AG04449 (cell line): ENCODE results near the gene SAC3D1.

Experiments
- CTCF ChIA-PET: fragments of 350-600 bp; formaldehyde crosslinking; extraction: SDS; loops from one replicate; lab custom pipeline; 2021; ENCODE audit warnings: antibody characterized with exemption; lab: Yijun Ruan, JAX
- POLR2A ChIA-PET: fragments of 400-600, 350-600 bp; formaldehyde crosslinking; extraction: SDS; loops from one replicate; lab custom pipeline; 2020; ENCODE audit warnings: antibody characterized with exemption, inconsistent platforms; lab: Yijun Ruan, JAX
- DNase-seq: peaks from one replicate; pipeline ENCODE4 v3.0.0-alpha.2; 2010; ENCODE audit warnings: low read depth, low spot score
- H3K4me3 ChIP-seq: 2 replicates; pipeline ENCODE4 v1.5.1; 2011; ENCODE audit warnings: low read depth, mild to moderate bottlenecking, control low read depth, low read length
- CTCF ChIP-seq: IDR thresholded peaks from one replicate; pipeline ENCODE4 v1.5.1; 2011; ENCODE audit warnings: mild to moderate bottlenecking, moderate library complexity, low read length, control low read depth, inconsistent platforms; ENCODE audit not compliant: insufficient read depth; ENCODE audit errors: missing control alignments

SAC3D1 gene

DNA sequence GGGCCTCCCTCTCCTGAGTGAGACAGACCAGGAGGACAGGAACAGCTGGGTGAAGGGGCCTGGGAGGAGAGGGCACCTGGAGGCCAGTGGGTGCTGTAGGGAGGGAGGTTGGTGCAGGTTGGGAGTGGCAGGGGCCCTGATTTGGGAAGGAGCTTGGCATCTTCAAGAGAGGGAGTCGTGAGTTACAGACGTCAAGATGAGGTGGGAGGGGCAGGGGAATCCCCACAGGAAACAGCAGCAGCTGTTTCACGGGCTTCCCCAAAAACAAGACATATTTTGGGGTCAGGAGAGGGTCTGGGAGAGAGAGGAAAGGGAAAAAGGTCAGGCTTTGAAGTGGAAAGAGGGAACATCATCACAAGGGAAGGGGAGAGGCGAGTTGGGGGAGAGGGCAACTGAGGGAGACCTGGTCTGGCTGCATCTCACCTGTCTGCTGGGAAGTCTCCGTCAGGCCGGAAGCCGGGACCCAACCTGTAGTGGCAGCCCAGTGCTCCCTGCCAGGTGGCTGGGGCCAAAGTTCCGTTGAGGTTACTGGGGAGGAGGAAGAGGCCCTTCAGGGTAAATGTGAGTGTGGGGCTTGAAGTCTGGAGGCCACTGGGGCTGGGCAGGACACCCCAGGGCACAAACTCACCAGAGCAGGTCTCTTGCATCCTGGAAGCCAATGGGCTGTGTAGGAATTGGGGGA lies 13.0 kb downstream of the SAC3D1 start:
- no peak overlapping the region for H3K4me3 ChIP-seq
- DNase-seq = no peak
- ChIA-PET CTCF (no interaction called here), POLR2A (interaction anchor here (0.9 kb wide), 1 partner anchor 31 kb away, joined by 3 read pairs; no protein-coding TSS in a partner anchor)
- TF ChIP-seq CTCF = no peak

GRCh38 chr11:65055538-65055937 lies 14.5 kb downstream of the SAC3D1 start:
- no peak for TF ChIP-seq CTCF
- H3K4me3 ChIP-seq = no peak overlapping the region
- DNase-seq = no peak
- CTCF ChIA-PET = interaction anchor here (1.1 kb wide), 1 partner anchor 23 kb away, joined by 5 read pairs; no protein-coding TSS in a partner anchor
- POLR2A ChIA-PET = no interaction called here

DNA sequence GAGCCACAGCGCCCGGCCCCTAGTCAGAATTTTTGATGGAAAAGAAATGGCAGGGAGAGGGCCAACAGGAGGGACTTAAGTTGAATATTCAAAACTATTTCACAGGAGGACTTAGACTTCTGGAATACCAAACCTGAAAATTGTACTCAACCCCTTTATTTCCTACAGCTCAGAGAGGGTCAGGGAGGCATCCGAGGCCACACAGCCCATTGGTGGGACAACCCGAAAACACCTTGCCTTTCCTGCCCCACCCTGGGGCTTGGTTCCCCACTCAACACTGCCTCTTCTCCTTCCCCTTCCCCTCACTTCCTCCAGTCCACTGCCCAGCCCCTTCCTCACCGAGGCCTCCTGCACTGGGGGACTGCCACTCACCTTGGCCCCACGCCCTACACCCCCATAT lies 16.0 kb downstream of the SAC3D1 start:
- DNase-seq = no peak
- TF ChIP-seq CTCF = no peak
- H3K4me3 ChIP-seq = no peak overlapping the region
- CTCF ChIA-PET = interaction anchor here (1.5 kb wide), 2 partner anchors 8 to 43 kb away, joined by 4 to 5 read pairs; partner anchors contain the start of gene ARL2
- POLR2A ChIA-PET = no interaction called here

DNA sequence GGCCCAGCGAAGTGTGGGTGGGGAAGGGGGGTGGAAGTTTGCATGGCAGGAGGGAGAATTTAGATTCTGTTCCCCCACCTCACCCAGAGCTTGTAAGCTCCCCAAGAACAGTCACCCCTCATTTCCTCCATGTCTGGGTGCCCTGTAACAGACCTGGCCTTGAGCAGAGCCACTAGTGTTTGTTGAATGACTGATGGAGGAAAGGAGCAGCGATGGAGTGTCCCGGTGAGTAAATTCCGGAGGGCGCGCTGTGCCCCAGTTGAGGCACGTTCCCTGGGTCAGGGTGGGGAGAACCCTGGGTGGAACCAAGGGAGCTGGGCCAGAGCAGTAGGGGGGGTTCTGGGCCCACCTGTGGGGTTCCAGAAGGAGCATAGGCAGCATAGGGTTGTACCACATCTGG lies 16.5 kb downstream of the SAC3D1 start:
- ChIA-PET CTCF (interaction anchor here (1.5 kb wide), 2 partner anchors 9 to 43 kb away, joined by 4 to 5 read pairs; partner anchors contain the start of gene ARL2), POLR2A (no interaction called here)
- no peak for DNase-seq
- no peak overlapping the region for H3K4me3 ChIP-seq
- no peak for TF ChIP-seq CTCF

- ChIA-PET CTCF (interaction anchor here (0.8 to 1.5 kb wide), 2 partner anchors 9 to 16 kb away, joined by 3 to 4 read pairs; no protein-coding TSS in a partner anchor), POLR2A (no interaction called here)
- TF ChIP-seq CTCF = no peak
- DNase-seq = no peak
- H3K4me3 ChIP-seq = no peak overlapping the region
Measured at GRCh38 chr11:65058012-65058411, 17.0 kb downstream of the SAC3D1 start.

- H3K4me3 ChIP-seq = no peak within 1 kb of the TSS
- TF ChIP-seq CTCF = no peak
- no peak for DNase-seq
- POLR2A ChIA-PET = interaction anchor here (0.6 kb wide), 1 partner anchor 37 kb away, joined by 3 read pairs; no protein-coding TSS in a partner anchor
- CTCF ChIA-PET = interaction anchor here (0.8 to 1.5 kb wide), 4 partner anchors 10 to 30 kb away, joined by 3 to 4 read pairs (median 4); no protein-coding TSS in a partner anchor
Measured at GRCh38 chr11:65058419-65059054, 17.5 kb downstream of the SAC3D1 start, which contains the start of gene NAALADL1. Gene NAALADL1 (minus strand): TSS chr11:65058553. CDS start chr11:65058521, 32 bp downstream.
